Erythroblast (primary cell): ENCODE results near the gene FOXP1.

Source experiments
- GATA1 ChIP-seq: IDR thresholded peaks from 2 replicates; pipeline ENCODE4 v1.6.1; 2011; ENCODE audit warnings: low read depth, mild to moderate bottlenecking, control low read depth, low read length, moderate library complexity
- POLR2A ChIP-seq: IDR thresholded peaks from 2 replicates; pipeline ENCODE4 v1.6.1; 2011; ENCODE audit warnings: mild to moderate bottlenecking, low read length

DNA sequence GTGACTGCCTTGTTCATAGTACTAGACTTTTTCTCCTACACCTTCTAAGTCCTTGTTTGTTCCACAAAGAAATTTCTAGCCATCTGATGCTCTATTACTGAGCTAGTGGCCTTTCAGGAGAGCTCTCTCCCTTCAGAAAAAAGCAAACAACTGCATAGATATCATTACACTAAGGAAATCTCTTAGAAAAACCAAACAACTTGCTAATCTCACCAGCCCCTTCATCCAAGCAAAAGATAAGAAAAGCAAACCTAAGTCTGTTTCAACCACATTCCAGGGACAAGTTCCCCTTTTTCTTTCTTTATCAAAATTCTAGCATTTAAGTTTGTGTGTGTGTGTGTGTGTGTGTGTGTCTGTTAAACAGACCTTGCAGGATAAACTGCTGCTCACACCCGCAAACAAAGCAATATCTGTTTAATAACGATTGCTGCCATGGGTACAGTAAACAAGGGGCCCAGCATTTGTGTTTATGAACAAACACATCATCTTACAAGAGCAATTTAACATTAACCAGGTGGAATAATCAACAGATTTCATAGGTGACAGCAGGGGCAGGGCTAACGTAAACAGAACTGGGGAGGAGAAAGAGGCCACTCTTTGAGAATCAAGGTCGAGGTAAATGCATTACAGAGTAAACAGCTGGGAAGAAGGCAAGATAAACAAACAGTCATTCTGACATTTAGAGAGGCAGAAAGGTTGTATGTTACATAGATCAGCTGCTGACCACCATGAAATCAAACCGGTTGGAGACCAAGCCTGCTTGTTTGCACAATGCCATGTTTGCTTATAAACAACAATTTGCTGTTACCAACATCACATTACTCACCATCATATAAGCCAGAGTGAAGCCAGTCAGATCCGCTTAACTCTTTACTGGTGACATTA lies 375.1 kb downstream of the FOXP1 start:
- no peak for TF ChIP-seq POLR2A
- no peak for TF ChIP-seq GATA1
